ENCODE data around the gene ITFG1. TPM values are rescaled to one million over a fixed set of nuclear protein-coding genes. Genes with fewer than 3 reads are reported as not detected.
"Not testable (repeated sequence)": the region's sequence is repeated elsewhere in the genome, so short reads cannot be mapped to it uniquely, and the experiment has no call there.

Gene ITFG1
- total RNA-seq, 1 donor from 2014 or later = 40.9 TPM

GRCh38 chr16:47247690-47248089 is 213.2 kb downstream of the ITFG1 start:
- DNase-seq (ENCODE audit: low spot score) = peak; percentile 3

DNA sequence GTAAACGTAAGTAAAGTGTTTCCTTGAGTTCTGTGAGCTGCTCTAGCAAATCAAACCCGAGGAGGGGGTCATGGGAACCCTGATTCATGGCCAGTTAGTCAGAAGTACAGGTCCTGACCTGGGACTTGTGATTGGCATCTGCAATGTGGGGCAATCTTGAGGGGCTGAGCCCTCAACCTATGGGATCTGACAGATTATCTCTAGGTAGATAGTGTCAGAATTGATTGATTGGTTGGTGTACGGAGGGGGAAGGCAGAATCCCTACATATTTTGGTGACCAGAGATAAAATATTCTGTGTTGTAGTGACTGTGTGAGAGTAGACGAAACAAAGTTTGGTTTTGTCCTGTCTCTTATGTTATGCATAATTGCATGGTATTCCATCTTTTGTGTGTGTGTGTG is 216.7 kb downstream of the ITFG1 start:
- no peak for DNase-seq (ENCODE audit: low spot score)

GRCh38 chr16:47241061-47241460 is 219.8 kb downstream of the ITFG1 start:
- no peak for DNase-seq (ENCODE audit: low spot score)

DNA sequence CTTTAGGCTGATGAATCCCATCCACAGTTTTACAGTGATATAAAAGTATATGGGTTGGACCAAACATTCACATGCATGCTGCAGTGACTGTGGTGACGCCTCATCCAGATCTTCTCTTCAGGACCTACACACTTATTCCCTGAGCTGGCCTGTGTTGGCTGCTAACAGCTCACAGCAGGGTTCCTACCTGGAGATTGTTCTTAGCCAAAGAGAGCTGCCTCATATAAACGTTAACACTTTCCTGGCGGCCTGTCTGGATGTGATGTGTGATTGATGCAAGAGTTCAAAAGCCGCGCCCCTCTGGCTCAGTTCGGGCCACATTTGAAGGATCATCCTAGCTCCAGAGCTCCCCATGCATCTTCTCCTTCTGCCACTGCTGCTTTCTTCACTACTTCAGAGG is 224.1 kb downstream of the ITFG1 start:
- DNase-seq (ENCODE audit: low spot score) = no peak

GRCh38 chr16:47230296-47230695 is 230.6 kb downstream of the ITFG1 start:
- DNase-seq (ENCODE audit: low spot score) = no peak

DNA sequence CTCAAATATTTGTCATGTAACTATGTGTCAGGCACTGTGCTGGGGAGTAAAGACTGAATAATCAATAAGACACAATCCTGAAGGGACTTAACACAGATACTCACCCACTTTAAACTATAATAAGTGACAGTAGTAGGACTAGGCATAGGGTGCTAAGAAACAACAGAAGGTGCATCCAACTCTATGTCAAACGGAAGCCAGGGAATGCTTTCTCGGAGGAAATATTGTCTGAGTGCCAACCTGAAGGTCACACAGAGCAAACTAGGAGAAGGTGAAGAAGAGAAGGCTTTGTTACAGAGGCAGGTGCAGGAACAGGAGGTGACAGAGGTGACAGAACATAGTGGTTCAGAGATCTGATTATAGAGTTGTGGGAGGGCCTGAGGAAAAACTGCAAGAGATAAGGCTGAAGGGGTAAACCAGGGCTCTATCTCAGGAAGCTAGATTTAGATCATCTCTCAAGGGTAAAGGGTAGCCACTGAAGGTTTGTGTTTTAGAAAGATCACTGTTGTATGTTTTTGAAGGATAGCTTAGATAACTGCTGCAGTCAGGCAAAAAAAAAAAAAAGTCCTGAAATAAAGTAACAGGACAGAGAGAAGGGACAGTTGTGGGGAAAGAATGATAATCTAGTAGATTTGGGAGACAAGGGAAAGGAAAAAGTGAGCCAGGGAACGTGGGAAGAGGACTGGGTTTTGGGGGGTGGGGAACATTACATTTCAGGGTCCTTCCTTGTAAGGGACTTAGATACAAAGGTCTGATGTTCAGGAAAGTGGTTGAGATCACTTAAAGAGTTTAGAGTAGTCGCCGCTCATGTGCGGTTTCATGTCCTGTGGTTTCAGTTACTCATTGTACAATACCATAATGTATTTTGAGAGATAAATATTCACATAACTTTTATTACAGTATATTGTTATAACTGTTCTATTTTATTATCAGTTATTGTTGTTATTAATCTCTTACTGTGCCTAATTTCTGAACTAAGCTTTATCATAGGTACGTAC is 231.5 kb downstream of the ITFG1 start:
- DNase-seq (ENCODE audit: low spot score) = no peak

DNA sequence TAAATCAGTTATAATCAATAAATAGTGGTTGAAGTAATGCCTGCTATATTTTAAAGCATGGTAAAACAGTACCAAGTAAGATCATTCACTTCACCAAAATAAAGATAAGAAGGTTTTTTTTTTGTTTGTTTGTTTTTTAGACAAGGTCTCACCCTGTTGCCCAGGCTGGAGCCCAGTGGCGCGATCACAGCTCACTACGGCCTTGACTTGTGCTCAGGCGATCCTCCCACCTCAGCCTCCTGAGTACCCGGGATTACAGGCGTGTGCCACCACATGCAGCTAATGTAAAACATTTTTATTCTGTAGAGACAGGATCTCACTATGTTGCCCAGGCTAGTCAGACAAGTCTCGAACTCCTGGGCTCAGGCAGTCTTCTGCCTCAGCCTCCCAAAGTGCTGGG is 232.6 kb downstream of the ITFG1 start:
- no peak for DNase-seq (ENCODE audit: low spot score)

DNA sequence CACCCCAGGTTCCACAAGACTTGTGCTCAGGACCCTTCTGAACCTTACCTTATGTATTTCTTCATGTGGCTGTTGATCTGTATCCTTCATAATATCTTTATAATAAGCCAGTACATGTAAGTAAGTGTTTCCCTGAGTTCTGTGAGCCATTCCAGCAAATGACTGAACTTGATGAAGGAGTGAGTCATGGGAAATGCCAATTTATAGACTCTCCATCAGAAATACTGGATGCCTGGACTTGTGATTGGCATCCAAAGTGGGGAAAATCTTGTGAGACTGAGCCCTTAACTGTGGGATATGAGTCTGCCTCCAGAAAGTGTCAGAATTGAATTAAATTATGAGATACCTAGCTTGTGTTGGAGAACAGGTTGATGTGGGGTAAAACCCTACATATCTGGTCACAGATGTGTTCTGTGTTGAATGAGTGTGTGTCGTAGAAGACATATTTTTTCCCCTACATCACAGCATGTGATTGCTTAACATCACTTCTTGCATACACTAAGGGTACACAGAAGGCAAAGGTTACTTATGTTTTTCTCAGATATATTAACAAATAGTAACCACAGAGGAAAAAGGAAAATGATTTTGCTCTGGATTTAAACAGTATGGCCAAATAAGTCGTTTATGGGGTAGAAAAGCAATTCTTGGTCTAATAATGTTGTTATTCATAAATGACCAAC is 247.0 kb downstream of the ITFG1 start:
- DNase-seq (ENCODE audit: low spot score) = no peak

- no peak for DNase-seq (ENCODE audit: low spot score)
These were observed 249.6 kb downstream of the ITFG1 start for GRCh38 chr16:47211218-47211617.

GRCh38 chr16:47204736-47205504 is 255.9 kb downstream of the ITFG1 start:
- DNase-seq (ENCODE audit: low spot score) = no peak

- not testable (repeated sequence) for DNase-seq (ENCODE audit: low spot score)
These were observed 257.4 kb downstream of the ITFG1 start for GRCh38 chr16:47203433-47203832.

- no peak for DNase-seq (ENCODE audit: low spot score)
These were observed 262.7 kb downstream of the ITFG1 start for GRCh38 chr16:47198180-47198575.

DNA sequence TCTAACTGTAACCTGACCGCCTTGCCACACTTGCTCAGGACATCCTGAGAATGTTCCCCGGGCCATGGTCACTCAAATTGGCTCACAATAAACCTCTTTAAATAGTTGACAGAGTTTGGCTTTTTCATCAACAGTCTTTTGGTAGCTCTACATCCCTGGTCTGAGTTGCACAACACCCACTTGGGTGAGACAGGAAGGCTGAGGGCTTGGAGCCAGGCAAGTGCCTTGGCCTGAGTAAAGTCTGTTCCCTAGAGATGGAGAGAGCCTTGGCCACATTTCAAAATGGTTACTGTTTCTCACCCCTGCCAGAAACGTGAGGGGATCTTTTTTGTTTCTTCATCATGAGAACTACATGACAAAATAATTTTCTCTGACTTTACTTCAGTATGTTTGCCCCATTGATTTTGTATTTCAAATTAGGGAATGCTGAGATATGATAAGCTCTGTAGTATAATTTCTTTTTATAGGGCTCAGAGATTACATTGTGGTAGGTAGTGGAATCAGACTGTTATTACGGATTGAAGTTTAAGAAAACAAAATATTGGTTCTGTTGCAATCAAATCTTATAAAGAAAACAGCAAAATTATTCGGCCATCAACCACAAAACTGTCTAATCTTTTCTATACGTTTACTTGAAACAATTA is 263.2 kb downstream of the ITFG1 start:
- no peak for DNase-seq (ENCODE audit: low spot score)

DNA sequence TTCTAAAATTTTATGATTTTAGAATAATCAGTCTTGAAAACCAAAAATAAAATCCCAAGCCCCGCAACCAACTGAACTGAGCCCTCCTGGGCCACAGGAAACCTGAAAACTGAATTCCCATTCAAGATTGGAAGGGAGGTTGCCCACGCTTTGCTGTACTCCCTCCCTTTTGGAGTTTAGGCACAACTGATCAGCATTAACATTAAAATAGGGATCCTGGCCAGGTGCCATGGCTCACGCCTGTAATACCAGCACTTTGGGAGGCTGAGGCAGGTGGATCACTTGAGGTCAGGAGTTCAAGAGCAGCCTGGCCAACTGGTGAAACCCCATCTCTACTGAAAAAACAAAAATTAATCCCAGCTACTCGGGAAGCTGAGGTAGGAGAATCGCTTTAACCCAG is 264.4 kb downstream of the ITFG1 start:
- DNase-seq (ENCODE audit: low spot score) = no peak

- no peak for DNase-seq (ENCODE audit: low spot score)
These were observed 278.5 kb downstream of the ITFG1 start for GRCh38 chr16:47182318-47182717.

- DNase-seq (ENCODE audit: low spot score) = not testable (repeated sequence)
These were observed 279.8 kb downstream of the ITFG1 start for GRCh38 chr16:47181066-47181465.

- DNase-seq (ENCODE audit: low spot score) = no peak
These were observed 280.8 kb downstream of the ITFG1 start for GRCh38 chr16:47180073-47180472.

DNA sequence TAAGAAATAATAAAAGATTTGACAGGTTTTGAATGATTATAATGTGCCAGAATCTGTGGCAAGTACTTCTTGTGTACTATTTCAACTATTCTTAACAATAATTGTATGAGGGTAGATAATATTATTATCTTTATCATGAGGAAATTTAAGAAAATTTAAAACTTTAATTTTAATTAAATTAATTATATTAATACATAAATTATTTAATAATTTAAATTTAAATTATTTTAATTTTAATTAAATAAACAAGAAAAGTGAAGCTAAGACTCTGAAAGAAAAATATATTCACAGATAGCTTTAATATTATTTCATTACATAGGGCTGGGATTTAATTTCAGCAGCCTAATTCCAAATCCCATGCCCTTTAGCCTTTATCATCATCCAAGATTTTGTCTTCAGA is 285.7 kb downstream of the ITFG1 start:
- no peak for DNase-seq (ENCODE audit: low spot score)

DNA sequence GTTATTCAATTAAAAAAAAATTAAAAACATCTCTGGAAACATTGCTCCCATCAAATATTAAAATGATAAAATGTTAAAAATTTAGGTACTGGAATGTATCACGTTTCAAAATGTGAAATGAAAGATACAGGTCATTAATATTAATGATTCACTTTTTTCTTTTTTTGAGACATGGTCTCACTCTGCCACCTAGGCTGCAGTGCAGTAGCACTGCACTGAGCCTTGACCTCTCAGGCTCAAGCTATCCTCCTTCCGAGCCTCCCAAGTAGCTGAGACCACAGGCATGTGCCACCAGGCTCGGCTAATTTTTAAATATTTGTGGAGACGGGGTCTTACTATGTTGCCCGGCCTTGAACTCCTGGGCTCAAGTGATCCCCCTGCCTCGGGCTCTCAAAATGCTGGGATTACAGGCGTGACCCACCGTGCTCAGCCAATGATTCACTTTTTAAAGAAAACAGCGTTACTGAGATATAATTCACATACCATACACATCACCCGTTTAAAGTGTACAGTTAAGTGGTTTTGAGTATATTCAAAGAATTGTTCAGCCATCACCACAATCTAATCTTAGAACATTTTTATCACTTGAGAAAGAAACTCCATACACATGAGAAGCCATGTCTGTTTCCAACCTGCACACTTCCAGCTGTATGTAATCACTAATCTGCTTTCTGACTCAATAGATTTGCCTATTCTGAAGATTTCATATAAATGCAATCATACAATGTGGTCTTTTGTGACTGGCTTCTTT is 298.0 kb downstream of the ITFG1 start:
- DNase-seq (ENCODE audit: low spot score) = no peak

GRCh38 chr16:47161464-47161863 is 299.4 kb downstream of the ITFG1 start:
- no peak for DNase-seq (ENCODE audit: low spot score)

DNA sequence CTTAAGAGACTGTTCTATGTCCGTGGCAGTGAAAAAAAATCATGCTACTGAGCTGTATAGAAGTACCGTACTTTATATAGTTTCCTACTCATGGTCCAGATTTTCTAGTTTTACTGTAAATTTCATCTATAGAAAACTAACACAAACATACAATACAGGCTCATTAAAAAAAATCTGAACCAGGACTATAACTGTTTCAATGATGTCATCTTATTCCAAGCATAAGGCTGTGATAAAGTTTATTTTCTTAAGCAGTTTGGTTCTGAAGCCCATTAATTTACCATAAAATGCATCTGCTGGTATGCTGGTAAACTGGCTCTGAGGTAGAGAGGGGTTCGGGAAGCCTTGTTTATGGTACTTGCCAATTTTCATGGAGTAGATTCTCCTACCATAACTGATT is 300.4 kb downstream of the ITFG1 start:
- DNase-seq (ENCODE audit: low spot score) = no peak
